Neural cell (in vitro differentiated cells): ENCODE results near the gene DUSP22. TPM values are rescaled to one million over a fixed set of nuclear protein-coding genes. Genes with fewer than 3 reads are reported as not detected.

ENCODE experiments used
- H2AFZ ChIP-seq: fragments of 200-600, 300-800 bp; sonication (generic), shearing (Covaris generic); 2 replicates; pipeline ENCODE4 v1.6.0; 2014; ENCODE audit warnings: low read depth, mild to moderate bottlenecking, antibody characterized with exemption, low read length, moderate library complexity
- H3F3A ChIP-seq: fragments of 200-600 bp; shearing (Covaris generic); 2 replicates; pipeline ENCODE4 v1.6.1; 2016; ENCODE audit warnings: mild to moderate bottlenecking, moderate library complexity, mixed read lengths, antibody characterized with exemption, low read length; ENCODE audit not compliant: insufficient read depth, poor library complexity, severe bottlenecking
- H3K27ac ChIP-seq: fragments of 200-600, 300-800 bp; sonication (generic), shearing (Covaris generic); 2 replicates; pipeline ENCODE4 v1.5.1; 2014; ENCODE audit warnings: mild to moderate bottlenecking, low read length, moderate library complexity
- H3K27me3 ChIP-seq: fragments of 300-800, 200-600 bp; sonication (generic), shearing (Covaris generic); 2 replicates; pipeline ENCODE4 v1.6.0; 2014; ENCODE audit warnings: mild to moderate bottlenecking, low read depth, low read length, moderate library complexity; ENCODE audit not compliant: insufficient read depth
- H3K36me3 ChIP-seq: fragments of 300-800, 200-600 bp; sonication (generic), shearing (Covaris generic); 2 replicates; pipeline ENCODE4 v1.5.1; 2014; ENCODE audit warnings: mild to moderate bottlenecking, antibody characterized with exemption, low read length, moderate library complexity; ENCODE audit not compliant: insufficient read depth
- H3K4me2 ChIP-seq: fragments of 300-800, 200-600 bp; sonication (generic), shearing (Covaris generic); 2 replicates; pipeline ENCODE4 v1.6.0; 2014; ENCODE audit warnings: mild to moderate bottlenecking, low read length
- H3K4me3 ChIP-seq: fragments of 300-800, 200-600 bp; sonication (generic), shearing (Covaris generic); 2 replicates; pipeline ENCODE4 v1.5.1; 2014; ENCODE audit warnings: mild to moderate bottlenecking, low read length, moderate library complexity
- H3K79me2 ChIP-seq: fragments of 200-600 bp; shearing (Covaris generic); replicated peaks from 2 replicates; pipeline ENCODE4 v1.6.0; 2014; ENCODE audit warnings: mild to moderate bottlenecking, low read length, moderate library complexity; ENCODE audit not compliant: insufficient read depth
- H3K9ac ChIP-seq: fragments of 300-800, 200-600 bp; sonication (generic), shearing (Covaris generic); 2 replicates; pipeline ENCODE4 v1.6.1; 2016; ENCODE audit warnings: mild to moderate bottlenecking, low read length, mixed read lengths
- H3K9me2 ChIP-seq: fragments of 200-600 bp; shearing (Covaris generic); 2 replicates; pipeline ENCODE4 v1.6.1; 2016; ENCODE audit warnings: mild to moderate bottlenecking, low read length, mixed read lengths; ENCODE audit not compliant: insufficient read depth
- H3K9me3 ChIP-seq: fragments of 200-600, 300-800 bp; sonication (generic), shearing (Covaris generic); 2 replicates; pipeline ENCODE4 v1.6.1; 2016; ENCODE audit warnings: mild to moderate bottlenecking, mixed run types, low read length, moderate library complexity, mixed read lengths
- H4K20me1 ChIP-seq: fragments of 200-600 bp; shearing (Covaris generic); 2 replicates; pipeline ENCODE4 v1.6.1; 2016; ENCODE audit warnings: mild to moderate bottlenecking, mixed run types; ENCODE audit not compliant: insufficient read depth
- EP300 ChIP-seq: fragments of 450-650 bp; conservative IDR thresholded peaks from 2 replicates; pipeline ENCODE4 v1.6.1; 2014; ENCODE audit warnings: antibody characterized with exemption, mild to moderate bottlenecking, moderate library complexity; ENCODE audit not compliant: poor library complexity, severe bottlenecking
- EZH2 ChIP-seq: fragments of 200-600, 300-800 bp; shearing (Covaris generic), sonication (generic); IDR thresholded peaks from 2 replicates; pipeline ENCODE4 v1.6.1; 2014; ENCODE audit warnings: antibody characterized with exemption, low read length, borderline replicate concordance, mild to moderate bottlenecking; ENCODE audit not compliant: insufficient read depth, poor library complexity, severe bottlenecking
- MXI1 ChIP-seq: fragments of 450-650 bp; conservative IDR thresholded peaks from 2 replicates; pipeline ENCODE4 v1.6.1; 2014; ENCODE audit warnings: antibody characterized with exemption, mild to moderate bottlenecking; ENCODE audit not compliant: poor library complexity, severe bottlenecking
- POLR2AphosphoS5 ChIP-seq: IDR thresholded peaks from 2 replicates; pipeline ENCODE4 v1.6.1; 2012
- RAD21 ChIP-seq: fragments of 450-650 bp; conservative IDR thresholded peaks from 2 replicates; pipeline ENCODE4 v1.6.1; 2014; ENCODE audit warnings: antibody characterized with exemption, mild to moderate bottlenecking, moderate library complexity
- SMC3 ChIP-seq: fragments of 450-650 bp; conservative IDR thresholded peaks from 2 replicates; pipeline ENCODE4 v1.6.1; 2014; ENCODE audit warnings: antibody characterized with exemption, mild to moderate bottlenecking, moderate library complexity; ENCODE audit not compliant: poor library complexity
- TAF1 ChIP-seq: IDR thresholded peaks from 2 replicates; pipeline ENCODE4 v1.6.1; 2012; ENCODE audit warnings: low read depth
- polyA plus RNA-seq: library from polyadenylated mRNA; depleted of rRNA; stranded (reverse); fragments of >200 nt; gene quantifications from 2 replicates; pipeline ENCODE4 v1.2.3, GENCODE V29; 2014
- TF ChIP-seq, protein P1 (sequence below): fragments of 450-650 bp; IDR thresholded peaks from 2 replicates; pipeline ENCODE4 v1.5.1; 2014; ENCODE audit warnings: antibody characterized with exemption, mild to moderate bottlenecking, moderate library complexity; ENCODE audit not compliant: poor library complexity, severe bottlenecking
- TF ChIP-seq, protein P2 (sequence below): IDR thresholded peaks from 2 replicates; pipeline ENCODE4 v1.6.1; 2012; ENCODE audit warnings: borderline replicate concordance

The DUSP22 gene
- polyA plus RNA-seq, 1 donor from 2014 or later, result 24.9 TPM

DNA sequence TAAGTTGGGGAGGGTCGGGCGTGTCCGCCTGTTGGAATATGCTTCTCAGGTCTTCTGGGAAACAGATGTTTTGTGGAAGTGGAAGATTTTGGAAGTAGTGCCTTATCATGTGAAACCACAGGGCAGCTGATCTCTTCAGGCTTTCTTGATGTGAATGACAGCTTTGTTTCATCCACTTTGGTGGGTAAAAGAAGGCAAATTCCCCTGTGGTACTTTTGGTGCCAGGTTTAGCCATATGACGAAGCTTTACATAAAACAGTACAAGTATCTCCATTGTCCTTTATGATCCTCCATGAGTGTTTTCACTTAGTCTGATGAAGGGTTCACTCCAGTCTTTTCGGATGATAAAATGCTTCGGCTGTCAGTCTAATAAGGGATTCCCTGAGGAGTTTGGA is 103.8 kb downstream of the DUSP22 start:
- Histone ChIP-seq H2AFZ (no peak overlapping the region), H3K4me2 (no peak overlapping the region), H3K9ac (no peak overlapping the region), H3K9me2 (no peaks in the 10 kb centered on the region), H3K27ac (no peak overlapping the region), H3K27me3 (peaks cover 56% of the 10 kb centered on the region), H3K4me3 (no peak overlapping the region), H3K79me2 (no peaks in the 10 kb centered on the region), H3K36me3 (no peaks in the 10 kb centered on the region), H3F3A (no peaks in the 10 kb centered on the region), H4K20me1 (no peaks in the 10 kb centered on the region), H3K9me3 (no peaks in the 10 kb centered on the region)
- TF ChIP-seq EP300 (no peak), SMC3 (no peak), TAF1 (no peak), MXI1 (no peak), POLR2AphosphoS5 (no peak), EZH2 (no peak), RAD21 (no peak)
- TF ChIP-seq, protein P1, sequence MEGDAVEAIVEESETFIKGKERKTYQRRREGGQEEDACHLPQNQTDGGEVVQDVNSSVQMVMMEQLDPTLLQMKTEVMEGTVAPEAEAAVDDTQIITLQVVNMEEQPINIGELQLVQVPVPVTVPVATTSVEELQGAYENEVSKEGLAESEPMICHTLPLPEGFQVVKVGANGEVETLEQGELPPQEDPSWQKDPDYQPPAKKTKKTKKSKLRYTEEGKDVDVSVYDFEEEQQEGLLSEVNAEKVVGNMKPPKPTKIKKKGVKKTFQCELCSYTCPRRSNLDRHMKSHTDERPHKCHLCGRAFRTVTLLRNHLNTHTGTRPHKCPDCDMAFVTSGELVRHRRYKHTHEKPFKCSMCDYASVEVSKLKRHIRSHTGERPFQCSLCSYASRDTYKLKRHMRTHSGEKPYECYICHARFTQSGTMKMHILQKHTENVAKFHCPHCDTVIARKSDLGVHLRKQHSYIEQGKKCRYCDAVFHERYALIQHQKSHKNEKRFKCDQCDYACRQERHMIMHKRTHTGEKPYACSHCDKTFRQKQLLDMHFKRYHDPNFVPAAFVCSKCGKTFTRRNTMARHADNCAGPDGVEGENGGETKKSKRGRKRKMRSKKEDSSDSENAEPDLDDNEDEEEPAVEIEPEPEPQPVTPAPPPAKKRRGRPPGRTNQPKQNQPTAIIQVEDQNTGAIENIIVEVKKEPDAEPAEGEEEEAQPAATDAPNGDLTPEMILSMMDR, result no peak
- TF ChIP-seq, protein P2, sequence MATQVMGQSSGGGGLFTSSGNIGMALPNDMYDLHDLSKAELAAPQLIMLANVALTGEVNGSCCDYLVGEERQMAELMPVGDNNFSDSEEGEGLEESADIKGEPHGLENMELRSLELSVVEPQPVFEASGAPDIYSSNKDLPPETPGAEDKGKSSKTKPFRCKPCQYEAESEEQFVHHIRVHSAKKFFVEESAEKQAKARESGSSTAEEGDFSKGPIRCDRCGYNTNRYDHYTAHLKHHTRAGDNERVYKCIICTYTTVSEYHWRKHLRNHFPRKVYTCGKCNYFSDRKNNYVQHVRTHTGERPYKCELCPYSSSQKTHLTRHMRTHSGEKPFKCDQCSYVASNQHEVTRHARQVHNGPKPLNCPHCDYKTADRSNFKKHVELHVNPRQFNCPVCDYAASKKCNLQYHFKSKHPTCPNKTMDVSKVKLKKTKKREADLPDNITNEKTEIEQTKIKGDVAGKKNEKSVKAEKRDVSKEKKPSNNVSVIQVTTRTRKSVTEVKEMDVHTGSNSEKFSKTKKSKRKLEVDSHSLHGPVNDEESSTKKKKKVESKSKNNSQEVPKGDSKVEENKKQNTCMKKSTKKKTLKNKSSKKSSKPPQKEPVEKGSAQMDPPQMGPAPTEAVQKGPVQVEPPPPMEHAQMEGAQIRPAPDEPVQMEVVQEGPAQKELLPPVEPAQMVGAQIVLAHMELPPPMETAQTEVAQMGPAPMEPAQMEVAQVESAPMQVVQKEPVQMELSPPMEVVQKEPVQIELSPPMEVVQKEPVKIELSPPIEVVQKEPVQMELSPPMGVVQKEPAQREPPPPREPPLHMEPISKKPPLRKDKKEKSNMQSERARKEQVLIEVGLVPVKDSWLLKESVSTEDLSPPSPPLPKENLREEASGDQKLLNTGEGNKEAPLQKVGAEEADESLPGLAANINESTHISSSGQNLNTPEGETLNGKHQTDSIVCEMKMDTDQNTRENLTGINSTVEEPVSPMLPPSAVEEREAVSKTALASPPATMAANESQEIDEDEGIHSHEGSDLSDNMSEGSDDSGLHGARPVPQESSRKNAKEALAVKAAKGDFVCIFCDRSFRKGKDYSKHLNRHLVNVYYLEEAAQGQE, result no peak

DNA sequence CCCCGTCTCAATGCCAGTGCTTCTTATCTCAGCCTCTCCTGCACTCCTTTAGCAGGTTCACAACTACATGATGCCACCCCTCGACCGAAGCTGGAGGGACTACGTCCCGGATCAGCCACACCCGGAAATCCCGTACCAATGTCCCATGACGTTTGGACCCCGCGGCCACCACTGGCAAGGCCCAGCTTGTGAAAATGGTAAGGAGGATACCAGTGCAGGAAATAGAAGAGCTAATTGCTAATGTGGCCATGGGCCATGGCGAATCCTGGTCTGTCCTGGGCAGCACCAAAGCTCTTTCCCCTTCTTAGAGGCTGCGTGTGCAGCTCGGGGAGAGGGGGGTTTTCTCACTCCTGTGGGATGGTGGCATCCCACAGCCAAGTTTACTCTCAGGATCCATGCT is 104.8 kb downstream of the DUSP22 start:
- no peaks in the 10 kb centered on the region for H3K36me3 ChIP-seq
- H3K27ac ChIP-seq, result no peak overlapping the region
- H3K9ac ChIP-seq, result no peak overlapping the region
- no peaks in the 10 kb centered on the region for H3K79me2 ChIP-seq
- H3K27me3 ChIP-seq, result peaks cover 46% of the 10 kb centered on the region
- no peak overlapping the region for H2AFZ ChIP-seq
- no peak for TF ChIP-seq SMC3
- no peak for TF ChIP-seq TAF1
- TF ChIP-seq MXI1, result no peak
- TF ChIP-seq, protein P2, result no peak
- TF ChIP-seq EP300, result no peak
- no peak for TF ChIP-seq POLR2AphosphoS5
- TF ChIP-seq, protein P1, result no peak
- TF ChIP-seq EZH2, result no peak
- no peaks in the 10 kb centered on the region for H3F3A ChIP-seq
- no peaks in the 10 kb centered on the region for H4K20me1 ChIP-seq
- H3K4me2 ChIP-seq, result no peak overlapping the region
- no peaks in the 10 kb centered on the region for H3K9me3 ChIP-seq
- no peaks in the 10 kb centered on the region for H3K9me2 ChIP-seq
- H3K4me3 ChIP-seq, result no peak overlapping the region
